ENCODE measurements around the gene ADH1C. TPM values are rescaled to one million over a fixed set of nuclear protein-coding genes. Genes with fewer than 3 reads are reported as not detected.
A peak's percentile ranks its signal among the peaks of the same experiment; 100 is the strongest.

ADH1C gene
- total RNA-seq, 4 donors from 2014 or later, result 62.7 to 129 (median 87.7) TPM

DNA sequence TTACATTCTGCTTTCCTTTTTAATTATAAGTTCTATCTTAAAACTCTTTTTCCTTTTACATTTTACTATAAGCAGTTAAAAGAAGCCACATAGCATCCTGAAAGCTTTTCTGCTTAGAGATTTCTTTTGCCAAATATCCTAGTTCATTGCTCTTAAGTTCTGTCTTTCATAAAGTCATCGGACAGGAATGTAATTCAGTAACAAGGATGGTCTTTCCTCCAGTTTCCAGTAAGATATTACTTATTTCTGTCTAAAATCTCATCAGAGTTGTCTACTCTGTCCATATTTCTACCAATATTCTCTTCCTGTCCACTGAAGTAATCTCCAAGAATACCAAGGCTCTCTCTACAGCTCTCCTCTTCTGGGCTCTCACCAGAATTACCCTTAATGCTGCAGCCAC, 37.5 kb upstream of the ADH1C start:
- no peaks in the 10 kb centered on the region for H3K36me3 ChIP-seq
- DNase-seq, result no peak
- no peaks in the 10 kb centered on the region for H3K9me3 ChIP-seq
- no peak overlapping the region for H3K4me3 ChIP-seq
- H3K27ac ChIP-seq, result peak overlapping the region in 1 of 4 donors; percentile 53
- H3K4me1 ChIP-seq, result peaks cover 0 to 2% (median 0%) of the 10 kb centered on the region in 4 donors
- H3K27me3 ChIP-seq, result no peaks in the 10 kb centered on the region
- no peak for TF ChIP-seq POLR2A (IDR thresholded peaks at IDR 0.05)
- TF ChIP-seq, protein P1, sequence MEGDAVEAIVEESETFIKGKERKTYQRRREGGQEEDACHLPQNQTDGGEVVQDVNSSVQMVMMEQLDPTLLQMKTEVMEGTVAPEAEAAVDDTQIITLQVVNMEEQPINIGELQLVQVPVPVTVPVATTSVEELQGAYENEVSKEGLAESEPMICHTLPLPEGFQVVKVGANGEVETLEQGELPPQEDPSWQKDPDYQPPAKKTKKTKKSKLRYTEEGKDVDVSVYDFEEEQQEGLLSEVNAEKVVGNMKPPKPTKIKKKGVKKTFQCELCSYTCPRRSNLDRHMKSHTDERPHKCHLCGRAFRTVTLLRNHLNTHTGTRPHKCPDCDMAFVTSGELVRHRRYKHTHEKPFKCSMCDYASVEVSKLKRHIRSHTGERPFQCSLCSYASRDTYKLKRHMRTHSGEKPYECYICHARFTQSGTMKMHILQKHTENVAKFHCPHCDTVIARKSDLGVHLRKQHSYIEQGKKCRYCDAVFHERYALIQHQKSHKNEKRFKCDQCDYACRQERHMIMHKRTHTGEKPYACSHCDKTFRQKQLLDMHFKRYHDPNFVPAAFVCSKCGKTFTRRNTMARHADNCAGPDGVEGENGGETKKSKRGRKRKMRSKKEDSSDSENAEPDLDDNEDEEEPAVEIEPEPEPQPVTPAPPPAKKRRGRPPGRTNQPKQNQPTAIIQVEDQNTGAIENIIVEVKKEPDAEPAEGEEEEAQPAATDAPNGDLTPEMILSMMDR (IDR thresholded peaks at IDR 0.05), result no peak

DNA sequence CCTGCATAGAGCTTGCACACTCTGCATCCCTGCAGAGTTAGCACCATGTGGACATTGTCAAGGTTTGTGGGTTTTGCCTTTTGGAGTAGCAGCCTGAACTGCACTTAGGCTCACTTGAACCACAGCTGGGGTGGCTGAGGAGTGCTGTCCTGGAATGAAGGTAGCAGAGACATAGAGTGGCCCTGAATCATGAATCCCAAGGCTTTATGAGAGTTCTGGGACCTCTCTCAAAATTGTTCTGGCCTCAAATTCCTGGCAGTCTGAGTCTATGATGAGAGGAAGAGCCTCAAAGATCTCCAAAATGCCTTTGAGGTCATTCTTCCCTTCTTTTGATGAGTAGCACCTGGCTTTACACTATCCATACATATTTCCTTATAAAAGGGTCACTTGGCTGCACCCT, 37.1 kb upstream of the ADH1C start:
- no peak overlapping the region for H3K4me3 ChIP-seq
- H3K27me3 ChIP-seq, result no peaks in the 10 kb centered on the region
- DNase-seq, result no peak
- H3K36me3 ChIP-seq, result no peaks in the 10 kb centered on the region
- H3K9me3 ChIP-seq, result no peaks in the 10 kb centered on the region
- peak overlapping the region in 1 of 4 donors; percentile 53 for H3K27ac ChIP-seq
- TF ChIP-seq POLR2A (IDR thresholded peaks at IDR 0.05), result no peak
- TF ChIP-seq, protein P1 (IDR thresholded peaks at IDR 0.05), result no peak
- H3K4me1 ChIP-seq, result no peaks in the 10 kb centered on the region

DNA sequence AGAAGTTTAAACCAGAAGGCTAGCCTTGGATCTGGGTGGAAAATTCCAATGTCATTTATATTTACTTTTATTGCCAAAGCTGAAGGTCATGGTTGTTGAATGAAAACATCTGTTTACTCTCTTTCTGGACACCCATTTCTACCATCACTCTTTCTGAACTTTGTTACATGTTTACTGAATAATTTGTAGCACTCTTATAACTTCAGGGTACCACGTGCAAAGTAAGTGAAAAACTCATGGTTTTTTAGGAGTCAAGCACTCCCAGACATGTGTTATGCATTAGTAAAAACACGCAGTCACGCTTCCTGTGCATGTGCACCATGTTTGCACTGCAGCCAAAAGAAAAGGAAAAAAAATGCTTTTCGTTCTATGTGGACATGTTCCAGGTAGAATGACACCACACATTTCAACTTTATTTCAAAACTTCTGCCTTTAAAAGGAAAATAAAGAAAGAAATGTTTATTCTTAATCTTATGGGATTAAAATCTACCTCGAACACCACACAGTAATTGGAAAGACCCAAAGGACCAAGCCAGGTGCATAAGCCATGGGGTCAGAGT, 31.4 kb upstream of the ADH1C start:
- Histone ChIP-seq H3K27me3 (no peaks in the 10 kb centered on the region), H3K9me3 (no peaks in the 10 kb centered on the region), H3K36me3 (no peaks in the 10 kb centered on the region), H3K4me3 (no peak overlapping the region), H3K27ac (peak overlapping the region in 3 of 4 donors; percentile 55 to 77 (median 58)), H3K4me1 (peaks cover 0 to 9% (median 0%) of the 10 kb centered on the region in 4 donors)
- DNase-seq, result no peak
- TF ChIP-seq, protein P1 (IDR thresholded peaks at IDR 0.05), result no peak
- TF ChIP-seq POLR2A (IDR thresholded peaks at IDR 0.05), result no peak

DNA sequence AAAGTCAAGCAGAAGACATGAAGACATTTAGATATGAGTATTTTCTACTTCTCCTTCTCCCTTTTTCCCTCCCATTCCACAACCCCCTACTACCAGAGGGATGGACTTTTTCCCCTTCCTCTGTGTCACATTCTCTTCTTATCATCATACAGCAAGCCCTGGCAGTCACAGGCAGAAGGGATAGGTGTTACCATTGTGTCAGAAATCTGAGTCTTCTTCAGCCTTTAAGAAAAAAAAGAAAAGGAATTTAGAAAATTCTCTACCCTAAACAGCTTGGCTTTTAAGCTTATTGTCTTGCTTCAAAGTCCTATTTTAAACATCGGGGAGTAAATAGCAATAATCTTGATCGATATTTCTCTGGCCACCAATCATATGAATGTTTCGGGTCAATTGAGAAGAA, 30.9 kb upstream of the ADH1C start:
- H3K4me3 ChIP-seq, result no peak overlapping the region
- no peaks in the 10 kb centered on the region for H3K27me3 ChIP-seq
- no peaks in the 10 kb centered on the region for H3K9me3 ChIP-seq
- no peak for DNase-seq
- peaks cover 0 to 9% (median 0%) of the 10 kb centered on the region in 4 donors for H3K4me1 ChIP-seq
- peak overlapping the region; percentile 38 to 77 (median 54) for H3K27ac ChIP-seq
- TF ChIP-seq POLR2A (IDR thresholded peaks at IDR 0.05), result no peak
- TF ChIP-seq, protein P1 (IDR thresholded peaks at IDR 0.05), result no peak
- H3K36me3 ChIP-seq, result no peaks in the 10 kb centered on the region

DNA sequence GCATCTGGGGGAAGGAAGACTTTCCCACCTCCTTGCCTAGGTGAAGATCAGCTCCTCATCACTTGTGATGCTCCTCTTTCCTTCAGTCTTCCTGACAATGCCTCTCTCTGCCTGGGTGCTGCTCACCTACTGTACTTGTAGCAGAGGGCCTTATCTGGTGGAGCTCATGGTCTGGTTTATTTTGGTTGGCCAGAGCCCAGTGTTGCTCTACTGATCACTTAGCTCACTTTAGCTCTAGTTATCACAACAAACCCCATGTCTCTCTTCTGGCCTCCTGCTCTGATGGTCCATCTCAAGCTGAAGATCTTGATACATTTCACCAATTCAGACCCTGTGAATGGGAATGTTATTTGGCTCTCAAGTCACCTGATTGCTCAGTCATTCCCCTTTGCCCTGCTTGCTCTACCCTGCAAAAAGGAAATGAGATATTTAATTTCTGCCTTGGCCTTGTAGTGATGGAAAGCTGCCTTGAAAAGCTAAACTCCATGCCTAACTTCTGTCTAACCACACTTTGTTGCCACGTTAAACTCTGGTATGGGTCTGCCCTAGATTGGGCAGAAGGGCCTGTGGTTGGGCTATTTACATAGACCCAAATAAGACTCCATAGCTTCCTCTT, 30.3 kb upstream of the ADH1C start:
- no peaks in the 10 kb centered on the region for H3K27me3 ChIP-seq
- H3K36me3 ChIP-seq, result no peaks in the 10 kb centered on the region
- DNase-seq, result no peak
- H3K4me1 ChIP-seq, result peaks cover 0 to 9% (median 0%) of the 10 kb centered on the region in 4 donors
- TF ChIP-seq, protein P1 (IDR thresholded peaks at IDR 0.05), result no peak
- TF ChIP-seq POLR2A (IDR thresholded peaks at IDR 0.05), result no peak
- no peak overlapping the region for H3K4me3 ChIP-seq
- H3K9me3 ChIP-seq, result no peaks in the 10 kb centered on the region
- H3K27ac ChIP-seq, result peak overlapping the region; percentile 38 to 77 (median 54)
